GM10266 (cell line): ENCODE measurements around the gene S100A7.

Experiments
- DNase-seq: peaks from one replicate; pipeline ENCODE4 v3.0.0; 2012; ENCODE audit errors: extremely low spot score
- CTCF ChIP-seq: IDR thresholded peaks from 2 replicates; pipeline ENCODE4 v1.5.1; 2012; ENCODE audit warnings: mild to moderate bottlenecking, low read depth; ENCODE audit not compliant: control insufficient read depth, insufficient read depth; ENCODE audit errors: missing control alignments

The S100A7 gene

GRCh38 chr1:153460551-153460950 is at the start of gene S100A7:
Gene S100A7, minus strand, starts transcription at chr1:153460651. Its CDS starts 1,638 bp downstream, at chr1:153459013.
- DNase-seq: no peak
- no peak for TF ChIP-seq CTCF

- peak; percentile 74 for TF ChIP-seq CTCF
- DNase-seq: no peak
These were observed 49.4 kb upstream of the S100A7 start for GRCh38 chr1:153509729-153510354.

- TF ChIP-seq CTCF: no peak
- DNase-seq: no peak
These were observed 48.6 kb upstream of the S100A7 start for GRCh38 chr1:153509036-153509435.

- no peak for TF ChIP-seq CTCF
- DNase-seq: no peak
These were observed 47.6 kb upstream of the S100A7 start for GRCh38 chr1:153507926-153508583.

- TF ChIP-seq CTCF: no peak
- no peak for DNase-seq
These were observed 46.5 kb upstream of the S100A7 start for GRCh38 chr1:153506831-153507413.

GRCh38 chr1:153506386-153506785 is 45.9 kb upstream of the S100A7 start:
- no peak for DNase-seq
- no peak for TF ChIP-seq CTCF

- no peak for DNase-seq
- no peak for TF ChIP-seq CTCF
These were observed 45.1 kb upstream of the S100A7 start for GRCh38 chr1:153505576-153505975.
